Nephron progenitor cell (in vitro differentiated cells): ENCODE results near the gene SASH1.

Source experiments
- DNase-seq: peaks from one replicate; pipeline ENCODE4 v3.0.0; 2021
- H3K27ac Mint-ChIP-seq: 2 replicates; pipeline ENCODE4 v1.8.0; 2021; ENCODE audit warnings: mild to moderate bottlenecking, moderate library complexity, mixed read lengths
- H3K27me3 Mint-ChIP-seq: 2 replicates; pipeline ENCODE4 v1.8.0; 2021; ENCODE audit warnings: mild to moderate bottlenecking, low read depth, mixed read lengths; ENCODE audit not compliant: poor library complexity
- H3K36me3 Mint-ChIP-seq: 2 replicates; pipeline ENCODE4 v1.8.0; 2021; ENCODE audit warnings: low read depth, mixed read lengths
- H3K4me1 Mint-ChIP-seq: 2 replicates; pipeline ENCODE4 v1.8.0; 2021; ENCODE audit warnings: mixed read lengths
- H3K4me3 Mint-ChIP-seq: 2 replicates; pipeline ENCODE4 v1.8.0; 2021; ENCODE audit warnings: mild to moderate bottlenecking, moderate library complexity, mixed read lengths
- H3K9me3 Mint-ChIP-seq: 2 replicates; pipeline ENCODE4 v1.8.0; 2021; ENCODE audit warnings: mild to moderate bottlenecking, moderate library complexity, mixed read lengths
- TF ChIP-seq, protein P1 (sequence below): fragments of 200-600 bp; sonication (generic); IDR thresholded peaks from 2 replicates; pipeline ENCODE4 v1.5.0; 2021; ENCODE audit warnings: antibody characterized with exemption

The SASH1 gene

GRCh38 chr6:148415511-148416260 is 73.0 kb downstream of the SASH1 start:
- Mint-ChIP-seq H3K4me3 (no peak overlapping the region), H3K27ac (no peak overlapping the region), H3K9me3 (no peaks in the 10 kb centered on the region), H3K4me1 (peaks cover 45% of the 10 kb centered on the region), H3K36me3 (peaks cover 4% of the 10 kb centered on the region), H3K27me3 (no peaks in the 10 kb centered on the region)
- no peak for DNase-seq
- TF ChIP-seq, protein P1, sequence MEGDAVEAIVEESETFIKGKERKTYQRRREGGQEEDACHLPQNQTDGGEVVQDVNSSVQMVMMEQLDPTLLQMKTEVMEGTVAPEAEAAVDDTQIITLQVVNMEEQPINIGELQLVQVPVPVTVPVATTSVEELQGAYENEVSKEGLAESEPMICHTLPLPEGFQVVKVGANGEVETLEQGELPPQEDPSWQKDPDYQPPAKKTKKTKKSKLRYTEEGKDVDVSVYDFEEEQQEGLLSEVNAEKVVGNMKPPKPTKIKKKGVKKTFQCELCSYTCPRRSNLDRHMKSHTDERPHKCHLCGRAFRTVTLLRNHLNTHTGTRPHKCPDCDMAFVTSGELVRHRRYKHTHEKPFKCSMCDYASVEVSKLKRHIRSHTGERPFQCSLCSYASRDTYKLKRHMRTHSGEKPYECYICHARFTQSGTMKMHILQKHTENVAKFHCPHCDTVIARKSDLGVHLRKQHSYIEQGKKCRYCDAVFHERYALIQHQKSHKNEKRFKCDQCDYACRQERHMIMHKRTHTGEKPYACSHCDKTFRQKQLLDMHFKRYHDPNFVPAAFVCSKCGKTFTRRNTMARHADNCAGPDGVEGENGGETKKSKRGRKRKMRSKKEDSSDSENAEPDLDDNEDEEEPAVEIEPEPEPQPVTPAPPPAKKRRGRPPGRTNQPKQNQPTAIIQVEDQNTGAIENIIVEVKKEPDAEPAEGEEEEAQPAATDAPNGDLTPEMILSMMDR: no peak

- Mint-ChIP-seq H3K9me3 (no peaks in the 10 kb centered on the region), H3K4me3 (no peak overlapping the region), H3K4me1 (peaks cover 45% of the 10 kb centered on the region), H3K36me3 (peaks cover 4% of the 10 kb centered on the region), H3K27me3 (no peaks in the 10 kb centered on the region), H3K27ac (peak overlapping the region; percentile 48)
- no peak for DNase-seq
- TF ChIP-seq, protein P1: no peak
Measured at GRCh38 chr6:148416330-148416965, 73.8 kb downstream of the SASH1 start.

DNA sequence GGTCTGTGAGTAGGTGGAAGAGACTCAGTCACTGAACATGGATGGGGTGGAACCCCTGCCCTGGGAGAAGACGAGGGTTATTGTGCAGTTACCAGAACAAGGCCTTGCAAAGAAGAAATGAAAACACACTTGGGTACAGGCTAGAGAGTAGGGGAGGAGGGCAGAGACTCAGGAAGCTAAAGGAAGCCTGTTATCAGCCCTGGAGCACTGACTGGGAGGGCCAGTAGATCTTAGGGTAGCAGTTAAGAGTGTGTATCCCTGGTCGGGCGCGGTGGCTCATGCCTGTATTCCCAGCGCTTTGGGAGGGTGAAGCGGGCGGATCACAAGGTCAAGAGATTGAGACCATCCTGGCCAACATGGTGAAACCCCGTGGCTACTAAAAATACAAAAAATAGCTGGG is 74.4 kb downstream of the SASH1 start:
- no peak overlapping the region for H3K27ac Mint-ChIP-seq
- peaks cover 7% of the 10 kb centered on the region for H3K36me3 Mint-ChIP-seq
- H3K27me3 Mint-ChIP-seq: no peaks in the 10 kb centered on the region

DNA sequence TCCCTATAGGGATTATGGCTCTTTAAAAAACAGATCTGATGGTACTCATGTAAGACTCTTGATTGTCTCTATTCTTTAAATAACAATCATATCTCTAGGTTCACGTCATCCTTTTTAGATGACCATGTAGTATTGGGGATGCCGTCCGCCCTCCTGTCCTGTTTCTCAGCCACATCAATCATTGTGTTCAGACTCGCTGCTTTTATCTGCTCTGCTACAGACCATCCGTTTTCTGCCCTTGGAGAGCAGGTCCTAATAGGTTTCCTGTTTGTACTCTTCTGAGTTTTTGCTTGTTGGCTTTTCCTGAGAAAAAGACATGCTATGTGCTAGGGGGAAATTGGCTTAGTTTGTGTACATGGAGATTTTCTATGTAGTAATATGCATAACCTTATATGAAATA is 76.8 kb downstream of the SASH1 start:
- no peak overlapping the region for H3K27ac Mint-ChIP-seq
- H3K36me3 Mint-ChIP-seq: peaks cover 25% of the 10 kb centered on the region
- H3K9me3 Mint-ChIP-seq: peaks cover under 1% of the 10 kb centered on the region
- H3K4me1 Mint-ChIP-seq: peaks cover 50% of the 10 kb centered on the region
- H3K4me3 Mint-ChIP-seq: no peak overlapping the region
- TF ChIP-seq, protein P1: no peak
- DNase-seq: no peak
- no peaks in the 10 kb centered on the region for H3K27me3 Mint-ChIP-seq

More for the DNA sequence above, 74.4 kb downstream of the SASH1 start:
- no peak for DNase-seq
- H3K4me1 Mint-ChIP-seq: peaks cover 48% of the 10 kb centered on the region
- no peak overlapping the region for H3K4me3 Mint-ChIP-seq
- no peaks in the 10 kb centered on the region for H3K9me3 Mint-ChIP-seq
- TF ChIP-seq, protein P1: no peak

GRCh38 chr6:148422085-148422484 is 79.4 kb downstream of the SASH1 start:
- H3K27ac Mint-ChIP-seq: no peak overlapping the region
- no peak for DNase-seq

More at GRCh38 chr6:148422085-148422484, 79.4 kb downstream of the SASH1 start:
- H3K9me3 Mint-ChIP-seq: peaks cover 11% of the 10 kb centered on the region
- TF ChIP-seq, protein P1: no peak
- peaks cover 42% of the 10 kb centered on the region for H3K4me1 Mint-ChIP-seq
- H3K4me3 Mint-ChIP-seq: no peak overlapping the region
- no peaks in the 10 kb centered on the region for H3K27me3 Mint-ChIP-seq
- peaks cover 39% of the 10 kb centered on the region for H3K36me3 Mint-ChIP-seq
